ENCODE measurements around the gene UGT1A5. TPM values are rescaled to one million over a fixed set of nuclear protein-coding genes. Genes with fewer than 3 reads are reported as not detected.

UGT1A5 gene
- total and polyA plus RNA-seq, 2 of the 13 experiments (the other 11 are each of a cell fraction or from before 2014, with no cell fraction given): not detected

- TF ChIP-seq ZNF781 (CRISPR knock-in tag; IDR thresholded peaks at IDR 0.05; ENCODE audit: borderline replicate concordance, not compliant biosample characterization) (peak; percentile 66), ARNTL (CRISPR knock-in tag; IDR thresholded peaks at IDR 0.05) (peak; percentile 95), IKZF5 (CRISPR knock-in tag; IDR thresholded peaks at IDR 0.05) (peak; percentile 89), ZNF569 (CRISPR knock-in tag; IDR thresholded peaks at IDR 0.05; ENCODE audit: borderline replicate concordance) (no peak), ZKSCAN8 (CRISPR knock-in tag; IDR thresholded peaks at IDR 0.05; ENCODE audit: borderline replicate concordance) (peak; percentile 85), FOXP1 (IDR thresholded peaks at IDR 0.05) (peak; percentile 78), FOXP1 (CRISPR knock-in tag; IDR thresholded peaks at IDR 0.05) (peak; percentile 97), ZNF879 (CRISPR knock-in tag; IDR thresholded peaks at IDR 0.05) (no peak), HMGXB4 (CRISPR knock-in tag; IDR thresholded peaks at IDR 0.05; ENCODE audit: borderline replicate concordance in 1 of 2, low read depth in 1 of 2) (peak in 1 of 2 experiments; percentile 71; a peak in 1 of 4 replicates), AHDC1 (CRISPR knock-in tag; IDR thresholded peaks at IDR 0.05; ENCODE audit: borderline replicate concordance) (peak; percentile 99), EZH2 (conservative IDR thresholded peaks at IDR 0.05; ENCODE audit: low read depth, low read length) (no peak)
Observed at GRCh38 chr2:233745073-233745755, 32.5 kb downstream of the UGT1A5 start (continued).

All from HepG2 (cell line).